IPS DF 6.9 (cell line): ENCODE results near the gene MYO3A.
"Not testable (repeated sequence)": the region's sequence is repeated elsewhere in the genome, so short reads cannot be mapped to it uniquely, and the experiment has no call there.

Experiments
- DNase-seq: peaks from one replicate; pipeline ENCODE4 v3.0.0-alpha.2; 2013; ENCODE audit warnings: low read depth, low spot score
- H3K27ac ChIP-seq: one replicate; pipeline ENCODE4 v1.5.1; 2013; ENCODE audit warnings: low read length, control low read depth
- H3K27me3 ChIP-seq: 2 replicates; pipeline ENCODE4 v1.6.1; 2013; ENCODE audit warnings: mild to moderate bottlenecking, low read length; ENCODE audit not compliant: control insufficient read depth, insufficient read depth
- H3K36me3 ChIP-seq: 2 replicates; pipeline ENCODE4 v1.6.1; 2013; ENCODE audit warnings: low read length; ENCODE audit not compliant: control insufficient read depth, insufficient read depth
- H3K4me1 ChIP-seq: 2 replicates; pipeline ENCODE4 v1.6.1; 2013; ENCODE audit warnings: low read length; ENCODE audit not compliant: control insufficient read depth, insufficient read depth
- H3K4me3 ChIP-seq: 2 replicates; pipeline ENCODE4 v1.5.1; 2013; ENCODE audit warnings: mild to moderate bottlenecking, low read length
- H3K9me3 ChIP-seq: 2 replicates; pipeline ENCODE4 v1.6.1; 2013; ENCODE audit warnings: low read length, inconsistent platforms; ENCODE audit not compliant: control insufficient read depth, insufficient read depth
- WGBS: extraction: QIAGEN DNeasy Blood & Tissue Kit; methylation state at CpG from one replicate; pipeline ENCODE4 v1.1.7; 2013; ENCODE audit warnings: mixed read lengths, missing lambda C conversion rate; ENCODE audit not compliant: insufficient read length, insufficient coverage; 5-methylcytosine and 5-hydroxymethylcytosine counted together

Gene MYO3A

GRCh38 chr10:25974897-25975459 lies 40.9 kb downstream of the MYO3A start:
- H3K4me1 ChIP-seq: no peaks in the 10 kb centered on the region
- H3K27ac ChIP-seq: no peak overlapping the region
- no peaks in the 10 kb centered on the region for H3K36me3 ChIP-seq
- no peak for DNase-seq
- no peak overlapping the region for H3K4me3 ChIP-seq
- no peaks in the 10 kb centered on the region for H3K27me3 ChIP-seq
- no peaks in the 10 kb centered on the region for H3K9me3 ChIP-seq
- WGBS: no CpG with 5 or more reads among the region's 3 CpGs

- Histone ChIP-seq H3K4me3 (no peak overlapping the region), H3K9me3 (no peaks in the 10 kb centered on the region), H3K27me3 (no peaks in the 10 kb centered on the region), H3K4me1 (no peaks in the 10 kb centered on the region), H3K27ac (no peak overlapping the region), H3K36me3 (no peaks in the 10 kb centered on the region)
- WGBS: no CpG with 5 or more reads among the region's 1 CpG
- no peak for DNase-seq
These were observed 44.7 kb downstream of the MYO3A start for GRCh38 chr10:25978771-25979170.

GRCh38 chr10:25982107-25982506 lies 48.1 kb downstream of the MYO3A start:
- Histone ChIP-seq H3K4me1 (no peaks in the 10 kb centered on the region), H3K9me3 (no peaks in the 10 kb centered on the region), H3K27me3 (no peaks in the 10 kb centered on the region), H3K36me3 (no peaks in the 10 kb centered on the region), H3K4me3 (no peak overlapping the region), H3K27ac (no peak overlapping the region)
- WGBS: no CpG with 5 or more reads among the region's 3 CpGs
- DNase-seq: no peak

GRCh38 chr10:25988583-25988982 lies 54.6 kb downstream of the MYO3A start:
- WGBS: no CpG with 5 or more reads among the region's 2 CpGs
- H3K27ac ChIP-seq: no peak overlapping the region

GRCh38 chr10:25989951-25990350 lies 55.9 kb downstream of the MYO3A start:
- no CpG with 5 or more reads among the region's 3 CpGs for WGBS
- no peaks in the 10 kb centered on the region for H3K36me3 ChIP-seq
- H3K27ac ChIP-seq: no peak overlapping the region
- no peaks in the 10 kb centered on the region for H3K9me3 ChIP-seq
- H3K27me3 ChIP-seq: no peaks in the 10 kb centered on the region
- H3K4me1 ChIP-seq: no peaks in the 10 kb centered on the region
- no peak for DNase-seq
- no peak overlapping the region for H3K4me3 ChIP-seq

More at GRCh38 chr10:25988583-25988982, 54.6 kb downstream of the MYO3A start:
- Histone ChIP-seq H3K9me3 (no peaks in the 10 kb centered on the region), H3K4me3 (no peak overlapping the region), H3K36me3 (no peaks in the 10 kb centered on the region), H3K27me3 (no peaks in the 10 kb centered on the region), H3K4me1 (no peaks in the 10 kb centered on the region)
- no peak for DNase-seq

- H3K4me1 ChIP-seq: no peaks in the 10 kb centered on the region
- no CpG with 5 or more reads among the region's 4 CpGs for WGBS
- no peak overlapping the region for H3K27ac ChIP-seq
These were observed 65.4 kb downstream of the MYO3A start for GRCh38 chr10:25999295-25999981.

GRCh38 chr10:26000971-26001370 lies 66.9 kb downstream of the MYO3A start:
- H3K27me3 ChIP-seq: no peaks in the 10 kb centered on the region
- no peaks in the 10 kb centered on the region for H3K4me1 ChIP-seq
- no peaks in the 10 kb centered on the region for H3K36me3 ChIP-seq
- no peak overlapping the region for H3K4me3 ChIP-seq
- no peaks in the 10 kb centered on the region for H3K9me3 ChIP-seq
- H3K27ac ChIP-seq: no peak overlapping the region
- WGBS: no CpG with 5 or more reads among the region's 5 CpGs
- DNase-seq: no peak

More at GRCh38 chr10:25999295-25999981, 65.4 kb downstream of the MYO3A start:
- no peaks in the 10 kb centered on the region for H3K36me3 ChIP-seq
- H3K27me3 ChIP-seq: no peaks in the 10 kb centered on the region
- no peaks in the 10 kb centered on the region for H3K9me3 ChIP-seq
- DNase-seq: no peak
- no peak overlapping the region for H3K4me3 ChIP-seq

GRCh38 chr10:26002466-26002865 lies 68.4 kb downstream of the MYO3A start:
- not testable (repeated sequence) for H3K4me1 ChIP-seq, DNase-seq, H3K27me3 ChIP-seq, H3K36me3 ChIP-seq, H3K4me3 ChIP-seq, H3K27ac ChIP-seq, H3K9me3 ChIP-seq
- no CpG with 5 or more reads among the region's 7 CpGs for WGBS

GRCh38 chr10:26015092-26015491 lies 81.1 kb downstream of the MYO3A start:
- Histone ChIP-seq H3K27ac (no peak overlapping the region), H3K4me1 (no peaks in the 10 kb centered on the region), H3K4me3 (no peak overlapping the region), H3K36me3 (no peaks in the 10 kb centered on the region), H3K27me3 (no peaks in the 10 kb centered on the region), H3K9me3 (no peaks in the 10 kb centered on the region)
- DNase-seq: no peak
- no CpG with 5 or more reads among the region's 1 CpG for WGBS

GRCh38 chr10:26022831-26023230 lies 88.8 kb downstream of the MYO3A start:
- Histone ChIP-seq H3K9me3 (no peaks in the 10 kb centered on the region), H3K27me3 (no peaks in the 10 kb centered on the region), H3K36me3 (no peaks in the 10 kb centered on the region; the same call in 1 of the 2 replicates), H3K4me3 (no peak overlapping the region), H3K27ac (no peak overlapping the region), H3K4me1 (no peaks in the 10 kb centered on the region; the same call in 1 of the 2 replicates)
- no peak for DNase-seq

GRCh38 chr10:26024303-26024702 lies 90.3 kb downstream of the MYO3A start:
- Histone ChIP-seq H3K4me1 (no peaks in the 10 kb centered on the region; the same call in 1 of the 2 replicates), H3K9me3 (no peaks in the 10 kb centered on the region), H3K27ac (no peak overlapping the region), H3K27me3 (no peaks in the 10 kb centered on the region), H3K4me3 (no peak overlapping the region), H3K36me3 (no peaks in the 10 kb centered on the region; the same call in 1 of the 2 replicates)
- WGBS: no CpG with 5 or more reads among the region's 2 CpGs
- no peak for DNase-seq
